Measurements from ENCODE around the gene PCDHA4. TPM values are rescaled to one million over a fixed set of nuclear protein-coding genes. Genes with fewer than 3 reads are reported as not detected.
"Not testable (repeated sequence)": the region's sequence is repeated elsewhere in the genome, so short reads cannot be mapped to it uniquely, and the experiment has no call there.

PCDHA4 gene
- total and polyA plus RNA-seq, 2 of the 13 experiments (the other 11 are each of a cell fraction or from before 2014, with no cell fraction given): not detected

DNA sequence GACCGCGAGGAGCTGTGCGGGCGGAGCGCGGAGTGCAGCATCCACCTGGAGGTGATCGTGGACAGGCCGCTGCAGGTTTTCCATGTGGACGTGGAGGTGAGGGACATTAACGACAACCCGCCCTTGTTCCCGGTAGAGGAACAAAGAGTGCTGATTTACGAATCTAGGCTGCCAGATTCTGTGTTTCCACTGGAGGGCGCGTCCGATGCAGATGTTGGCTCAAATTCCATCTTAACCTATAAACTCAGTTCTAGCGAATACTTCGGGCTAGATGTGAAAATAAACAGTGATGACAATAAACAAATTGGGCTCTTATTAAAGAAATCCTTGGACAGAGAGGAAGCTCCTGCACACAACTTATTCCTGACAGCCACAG lies 21.5 kb downstream of the PCDHA4 start:
- no TSS peak for BruUV-seq (replicated peaks)
- intact Hi-C loops (cut with micrococcal nuclease; ENCODE audit: unreplicated experiment) (no loop called here), in situ Hi-C loops (cut with HindIII; ENCODE audit: extremely low pct_ligation_motif_present, low pct_unique_long_range_greater_than_20kb) (no loop called here)
- H3K79me2 ChIP-seq (ENCODE audit: insufficient read depth, low read length): no peaks in the 10 kb centered on the region
- no peak overlapping the region for H3K4me2 ChIP-seq (ENCODE audit: low read depth, low read length)
- no peak overlapping the region for H3K9ac ChIP-seq (ENCODE audit: insufficient read depth, low read depth, low read length)
- ChIA-PET POLR2A (no interaction called here), CTCF (ENCODE audit: low intra/inter-chr PET ratio, low total read pairs) (no interaction called here)
- no peaks in the 10 kb centered on the region for H3K9me3 ChIP-seq (ENCODE audit: low read length)
- no peak overlapping the region for H2AFZ ChIP-seq (ENCODE audit: low read length)
- no peaks in the 10 kb centered on the region for H3K4me1 ChIP-seq (ENCODE audit: insufficient read depth, low read length)
- H3K27me3 ChIP-seq (ENCODE audit: control insufficient read depth in 1 of 2, insufficient read depth in 2 of 2, low read length in 2 of 2): no peaks in the 10 kb centered on the region; a peak in 1 of 5 replicates
- no peaks in the 10 kb centered on the region for H3K36me3 ChIP-seq (replicated peaks in 1 of 2; ENCODE audit: control insufficient read depth in 1 of 2, insufficient read depth in 2 of 2, low read length in 2 of 2)
- no peak overlapping the region for H3K27ac ChIP-seq (ENCODE audit: extremely low read length, insufficient read depth, low read length)
- no peak overlapping the region for H3K4me3 ChIP-seq (replicated peaks in 1 of 3; ENCODE audit: insufficient read depth in 1 of 3, low read depth in 2 of 3, low read length in 3 of 3)
- H4K20me1 ChIP-seq (ENCODE audit: insufficient read depth, low read length): no peaks in the 10 kb centered on the region
- 55% methylated on average over 17 of the region's 18 CpGs for WGBS (ENCODE audit: low lambda C conversion rate)
- 0 out of 3 replicates have a peak, but pooled peaks have one; percentile 29 for ATAC-seq
- no peak for DNase-seq (ENCODE audit: low spot score)
- no peak for TF ChIP-seq ZNF589 (CRISPR knock-in tag; conservative IDR thresholded peaks at IDR 0.05)
- no peak for TF ChIP-seq CENPX (CRISPR knock-in tag; IDR thresholded peaks at IDR 0.05)
- no peak for TF ChIP-seq YEATS4 (CRISPR knock-in tag; IDR thresholded peaks at IDR 0.05; ENCODE audit: borderline replicate concordance)
- no peak for TF ChIP-seq ISX (CRISPR knock-in tag; conservative IDR thresholded peaks at IDR 0.05)
- TF ChIP-seq ZIK1 (CRISPR knock-in tag; IDR thresholded peaks at IDR 0.05; ENCODE audit: borderline replicate concordance, low read depth): no peak
- TF ChIP-seq ZNF383 (CRISPR knock-in tag; IDR thresholded peaks at IDR 0.05; ENCODE audit: borderline replicate concordance): no peak
- TF ChIP-seq ZNF652 (CRISPR knock-in tag; IDR thresholded peaks at IDR 0.05; ENCODE audit: borderline replicate concordance, low read depth): no peak
- no peak for TF ChIP-seq ZNF781 (CRISPR knock-in tag; IDR thresholded peaks at IDR 0.05; ENCODE audit: borderline replicate concordance, not compliant biosample characterization)
- no peak for TF ChIP-seq ZNF30 (CRISPR knock-in tag; IDR thresholded peaks at IDR 0.05)
- TF ChIP-seq NFATC3 (CRISPR knock-in tag; IDR thresholded peaks at IDR 0.05): no peak
- TF ChIP-seq ZNF225 (CRISPR knock-in tag; IDR thresholded peaks at IDR 0.05): no peak
- TF ChIP-seq SP1 (IDR thresholded peaks at IDR 0.05): no peak
- no peak for TF ChIP-seq SP1 (CRISPR knock-in tag; IDR thresholded peaks at IDR 0.05)
- no peak for TF ChIP-seq ZNF678 (CRISPR knock-in tag; IDR thresholded peaks at IDR 0.05)
- no peak for FAIRE-seq

DNA sequence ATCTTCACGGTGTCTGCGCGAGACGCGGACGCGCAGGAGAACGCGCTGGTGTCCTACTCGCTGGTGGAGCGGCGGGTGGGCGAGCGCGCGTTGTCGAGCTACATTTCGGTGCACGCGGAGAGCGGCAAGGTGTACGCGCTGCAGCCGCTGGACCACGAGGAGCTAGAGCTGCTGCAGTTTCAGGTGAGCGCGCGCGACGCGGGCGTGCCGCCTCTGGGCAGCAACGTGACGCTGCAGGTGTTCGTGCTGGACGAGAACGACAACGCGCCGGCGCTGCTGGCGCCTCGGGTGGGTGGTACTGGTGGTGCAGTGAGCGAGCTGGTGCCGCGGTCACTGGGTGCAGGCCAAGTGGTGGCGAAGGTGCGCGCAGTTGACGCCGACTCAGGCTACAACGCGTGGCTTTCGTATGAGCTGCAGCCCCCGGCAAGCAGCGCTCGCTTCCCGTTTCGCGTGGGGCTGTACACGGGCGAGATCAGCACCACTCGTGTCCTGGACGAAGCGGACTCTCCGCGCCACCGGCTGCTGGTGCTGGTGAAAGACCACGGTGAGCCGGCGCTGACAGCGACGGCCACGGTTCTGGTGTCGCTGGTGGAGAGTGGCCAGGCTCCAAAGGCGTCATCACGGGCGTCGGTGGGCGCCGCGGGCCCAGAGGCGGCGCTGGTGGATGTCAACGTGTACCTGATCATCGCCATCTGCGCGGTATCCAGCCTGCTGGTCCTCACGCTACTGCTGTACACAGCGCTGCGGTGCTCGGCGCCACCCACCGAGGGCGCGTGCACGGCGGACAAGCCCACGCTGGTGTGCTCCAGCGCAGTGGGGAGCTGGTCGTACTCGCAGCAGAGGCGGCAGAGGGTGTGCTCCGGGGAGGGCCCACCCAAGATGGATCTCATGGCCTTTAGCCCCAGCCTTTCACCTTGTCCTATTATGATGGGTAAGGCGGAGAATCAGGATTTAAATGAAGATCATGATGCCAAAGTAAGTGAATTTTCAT lies 22.9 kb downstream of the PCDHA4 start:
- H3K27me3 ChIP-seq (ENCODE audit: control insufficient read depth in 1 of 2, insufficient read depth in 2 of 2, low read length in 2 of 2); H3K36me3 ChIP-seq (replicated peaks in 1 of 2; ENCODE audit: control insufficient read depth in 1 of 2, insufficient read depth in 2 of 2, low read length in 2 of 2); H4K20me1 ChIP-seq (ENCODE audit: insufficient read depth, low read length); in situ Hi-C loops (cut with HindIII; ENCODE audit: extremely low pct_ligation_motif_present, low pct_unique_long_range_greater_than_20kb); POLR2A ChIA-PET; ATAC-seq; H3K4me1 ChIP-seq (ENCODE audit: insufficient read depth, low read length); H3K9ac ChIP-seq (ENCODE audit: insufficient read depth, low read depth, low read length); FAIRE-seq; H3K9me3 ChIP-seq (ENCODE audit: low read length); DNase-seq (ENCODE audit: low spot score); H3K27ac ChIP-seq (ENCODE audit: extremely low read length, insufficient read depth, low read length); H3K79me2 ChIP-seq (ENCODE audit: insufficient read depth, low read length); H2AFZ ChIP-seq (ENCODE audit: low read length); BruUV-seq (replicated peaks); intact Hi-C loops (cut with micrococcal nuclease; ENCODE audit: unreplicated experiment); H3K4me3 ChIP-seq (replicated peaks in 1 of 3; ENCODE audit: insufficient read depth in 1 of 3, low read depth in 2 of 3, low read length in 3 of 3); CTCF ChIA-PET (ENCODE audit: low intra/inter-chr PET ratio, low total read pairs); H3K4me2 ChIP-seq (ENCODE audit: low read depth, low read length): not testable (repeated sequence)
- WGBS (ENCODE audit: low lambda C conversion rate): 92% methylated on average over 90 of the region's 106 CpGs

All from HepG2 (cell line).